ENCODE data around the gene CRTAC1. TPM values are rescaled to one million over a fixed set of nuclear protein-coding genes. Genes with fewer than 3 reads are reported as not detected.

CRTAC1 gene
- total RNA-seq, 1 experiment from 2014 or later, result 0.46 TPM

DNA sequence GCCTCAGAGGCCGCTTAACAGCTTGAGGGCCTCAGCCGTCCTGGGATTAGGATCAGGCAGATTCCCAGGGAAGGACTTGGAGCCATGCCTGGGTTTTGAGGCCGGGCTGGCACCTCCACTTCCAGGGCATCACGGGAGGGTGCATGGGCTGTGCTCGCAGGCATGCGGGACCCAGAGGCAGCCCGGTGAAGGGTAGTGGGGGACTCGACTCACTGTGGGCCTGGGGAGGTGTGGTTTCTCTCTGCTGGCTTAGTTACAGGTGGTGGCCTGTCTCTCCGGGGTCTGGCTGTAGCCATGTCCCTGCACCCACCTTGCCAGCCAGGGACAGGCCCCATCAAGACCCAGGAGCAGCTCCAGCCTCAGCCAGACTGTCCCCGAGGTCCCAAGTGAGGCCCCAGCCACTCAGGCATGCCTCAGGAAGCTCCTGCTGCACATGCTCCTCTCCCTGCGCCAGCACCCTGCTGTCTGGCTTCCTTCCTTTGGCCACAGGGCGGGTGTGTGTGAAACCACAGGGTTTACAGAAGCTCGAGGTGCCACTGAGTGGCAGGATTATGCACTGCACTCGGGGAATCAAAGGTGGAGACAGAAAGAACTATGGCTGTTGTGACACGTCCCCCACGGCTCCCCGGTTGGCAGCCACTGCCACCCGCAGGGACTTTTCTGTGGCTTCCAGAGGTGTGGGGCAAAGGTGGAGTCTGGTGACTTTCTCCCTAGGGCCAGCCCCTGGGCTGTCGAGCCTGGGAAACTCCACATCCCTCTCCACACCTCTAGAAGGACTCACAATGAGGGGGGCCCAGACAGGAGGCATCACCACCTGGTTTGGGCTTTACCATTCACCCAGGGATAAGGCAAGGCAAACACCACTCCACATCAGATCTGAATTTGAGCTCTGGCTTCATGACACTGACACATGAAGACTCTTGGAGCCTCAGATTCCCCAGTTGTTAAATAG, 161.1 kb downstream of the CRTAC1 start:
- WGBS (ENCODE audit: extremely low coverage, insufficient read length, low lambda C conversion rate), result no CpG with 5 or more reads among the region's 19 CpGs
- Histone ChIP-seq H2AFZ (ENCODE audit: low read length) (no peak overlapping the region), H3K27ac (ENCODE audit: insufficient read length, low read depth, low read length) (no peak overlapping the region), H3K79me2 (ENCODE audit: insufficient read depth, low read length) (no peaks in the 10 kb centered on the region), H3K27me3 (ENCODE audit: insufficient read depth, low read length) (no peaks in the 10 kb centered on the region), H4K91ac (ENCODE audit: insufficient read length, low read depth, low read length) (no peak overlapping the region), H3K4me2 (ENCODE audit: insufficient read depth, insufficient read length, low read length) (no peak overlapping the region), H3T11ph (ENCODE audit: low read length) (no peak overlapping the region), H2BK12ac (ENCODE audit: insufficient read length, low read depth, low read length) (no peak overlapping the region), H3K79me1 (ENCODE audit: insufficient read depth, low read depth, low read length, poor library complexity, severe bottlenecking) (no peaks in the 10 kb centered on the region), H3K9me3 (ENCODE audit: control insufficient read depth, low read depth, low read length) (no peaks in the 10 kb centered on the region), H3K4me1 (ENCODE audit: insufficient read depth, low read length) (peaks cover 2% of the 10 kb centered on the region), H4K5ac (ENCODE audit: insufficient read length, low read depth, low read length) (no peak overlapping the region), H3K23me2 (ENCODE audit: insufficient read length, low read depth, low read length, poor library complexity, severe bottlenecking) (no peaks in the 10 kb centered on the region), H3K56ac (ENCODE audit: insufficient read length, low read depth, low read length) (no peak overlapping the region), H2AK5ac (ENCODE audit: insufficient read length, low read length) (no peak overlapping the region), H3K4ac (ENCODE audit: low read depth, low read length) (no peak overlapping the region), H3K14ac (ENCODE audit: insufficient read depth, low read length) (no peak overlapping the region), H3K23ac (ENCODE audit: insufficient read length, low read depth, low read length) (no peak overlapping the region), H3K9ac (ENCODE audit: extremely low read depth, insufficient read length, low read length) (no peak overlapping the region), H4K20me1 (ENCODE audit: control insufficient read depth, insufficient read depth, insufficient read length) (no peaks in the 10 kb centered on the region), H2BK120ac (ENCODE audit: low read depth, low read length, poor library complexity, severe bottlenecking) (no peak overlapping the region), H4K8ac (replicated peaks; ENCODE audit: insufficient read length, low read depth, low read length) (no peak overlapping the region), H3K18ac (ENCODE audit: insufficient read length, low read depth, low read length) (peak overlapping the region; percentile 53), H2BK20ac (ENCODE audit: low read depth, low read length, poor library complexity, severe bottlenecking) (no peak overlapping the region), H2BK5ac (ENCODE audit: insufficient read length, low read length) (no peak overlapping the region), H2BK15ac (ENCODE audit: low read depth, low read length) (no peak overlapping the region)
- Mint-ChIP-seq H3K27me3 (ENCODE audit: low read depth) (peaks cover 4% of the 10 kb centered on the region), H3K4me1 (peaks cover 18 to 30% of the 10 kb centered on the region in 2 experiments), H3K9me3 (no peaks in the 10 kb centered on the region), H3K27ac (no peak overlapping the region), H3K36me3 (ENCODE audit: insufficient read depth in 1 of 3, low read depth in 3 of 3) (no peaks in the 10 kb centered on the region), H3K4me3 (no peak overlapping the region; a peak in 1 of 5 replicates)
- TF ChIP-seq CTCF (conservative IDR thresholded peaks at IDR 0.05), result peak; percentile 67
- peak; percentile 86 for DNase-seq

Data from H9 (cell line).